Astrocyte (in vitro differentiated cells and primary cell): ENCODE results near the gene TAF5L. TPM values are rescaled to one million over a fixed set of nuclear protein-coding genes. Genes with fewer than 3 reads are reported as not detected.

Experiments
- DNase-seq: peaks from one replicate; pipeline ENCODE4 v3.0.0-alpha.2; 2010; ENCODE audit warnings: low read depth
- FAIRE-seq: peaks from 2 replicates; lab custom pipeline; 2011; peaks lifted over from hg19 to GRCh38; lab: Jason Lieb, UNC
- H2AFZ ChIP-seq: 2 replicates; pipeline ENCODE4 v1.6.0; 2012; ENCODE audit warnings: low read depth, low read length, inconsistent platforms
- H3K27ac ChIP-seq: 2 replicates; pipeline ENCODE4 v1.5.1; 2011; ENCODE audit warnings: low read depth, low read length, inconsistent platforms
- H3K27me3 ChIP-seq: 2 replicates; pipeline ENCODE4 v1.6.0; 2011; ENCODE audit warnings: low read length, inconsistent platforms; ENCODE audit not compliant: insufficient read depth
- H3K36me3 ChIP-seq: 2 replicates; pipeline ENCODE4 v1.5.1; 2011; ENCODE audit warnings: low read length, inconsistent platforms; ENCODE audit not compliant: insufficient read depth
- H3K4me1 ChIP-seq: 2 replicates; pipeline ENCODE4 v1.5.1; 2011; ENCODE audit warnings: low read length, inconsistent platforms; ENCODE audit not compliant: insufficient read depth
- H3K4me2 ChIP-seq: 2 replicates; pipeline ENCODE4 v1.6.0; 2012; ENCODE audit warnings: low read length, inconsistent platforms
- H3K4me3 ChIP-seq: 2 replicates; pipeline ENCODE4 v1.5.1; 2011; ENCODE audit warnings: low read depth, mild to moderate bottlenecking, low read length, inconsistent platforms; ENCODE audit not compliant: insufficient read depth
- H3K79me2 ChIP-seq: 2 replicates; pipeline ENCODE4 v1.6.0; 2012; ENCODE audit warnings: mild to moderate bottlenecking, low read length, inconsistent platforms; ENCODE audit not compliant: insufficient read depth
- H3K9ac ChIP-seq: 2 replicates; pipeline ENCODE4 v1.6.0; 2012; ENCODE audit warnings: mild to moderate bottlenecking, low read length, inconsistent platforms
- H3K9me3 ChIP-seq: 2 replicates; pipeline ENCODE4 v1.5.1; 2012; ENCODE audit warnings: low read depth, mild to moderate bottlenecking, low read length, inconsistent platforms; ENCODE audit not compliant: insufficient read depth
- H4K20me1 ChIP-seq: 2 replicates; pipeline ENCODE4 v1.6.0; 2012; ENCODE audit warnings: low read length, inconsistent platforms; ENCODE audit not compliant: insufficient read depth
- H3K27ac Mint-ChIP-seq: one replicate; pipeline ENCODE4 v1.8.0; 2021; ENCODE audit warnings: mild to moderate bottlenecking, mixed read lengths; ENCODE audit not compliant: unreplicated experiment
- H3K27me3 Mint-ChIP-seq: one replicate; pipeline ENCODE4 v1.8.0; 2021; ENCODE audit warnings: low read depth, mixed read lengths; ENCODE audit not compliant: unreplicated experiment
- H3K36me3 Mint-ChIP-seq: one replicate; pipeline ENCODE4 v1.8.0; 2021; ENCODE audit warnings: low read depth, mixed read lengths; ENCODE audit not compliant: unreplicated experiment
- H3K4me1 Mint-ChIP-seq: one replicate; pipeline ENCODE4 v1.8.0; 2021; ENCODE audit warnings: low read depth, mixed read lengths; ENCODE audit not compliant: unreplicated experiment
- H3K4me3 Mint-ChIP-seq: one replicate; pipeline ENCODE4 v1.8.0; 2021; ENCODE audit warnings: mild to moderate bottlenecking, moderate library complexity, mixed read lengths; ENCODE audit not compliant: unreplicated experiment
- H3K9me3 Mint-ChIP-seq: one replicate; pipeline ENCODE4 v1.8.0; 2021; ENCODE audit warnings: mild to moderate bottlenecking, mixed read lengths; ENCODE audit not compliant: unreplicated experiment
- EZH2 ChIP-seq: IDR thresholded peaks from 2 replicates; pipeline ENCODE4 v1.6.1; 2012; ENCODE audit warnings: mild to moderate bottlenecking, low read length, inconsistent platforms; ENCODE audit not compliant: insufficient read depth
- total RNA-seq: library from RNA; stranded (reverse); gene quantifications from 2 replicates; pipeline ENCODE4 v1.2.1, GENCODE V29; 2021
- TF ChIP-seq, protein P1 (sequence below): IDR thresholded peaks from 2 replicates; pipeline ENCODE4 v1.5.1; 2011; ENCODE audit warnings: low read depth, mild to moderate bottlenecking, inconsistent platforms, low read length, moderate library complexity; ENCODE audit not compliant: insufficient read depth

Gene TAF5L
- total RNA-seq, 1 donor from 2014 or later = 23.5 TPM

DNA sequence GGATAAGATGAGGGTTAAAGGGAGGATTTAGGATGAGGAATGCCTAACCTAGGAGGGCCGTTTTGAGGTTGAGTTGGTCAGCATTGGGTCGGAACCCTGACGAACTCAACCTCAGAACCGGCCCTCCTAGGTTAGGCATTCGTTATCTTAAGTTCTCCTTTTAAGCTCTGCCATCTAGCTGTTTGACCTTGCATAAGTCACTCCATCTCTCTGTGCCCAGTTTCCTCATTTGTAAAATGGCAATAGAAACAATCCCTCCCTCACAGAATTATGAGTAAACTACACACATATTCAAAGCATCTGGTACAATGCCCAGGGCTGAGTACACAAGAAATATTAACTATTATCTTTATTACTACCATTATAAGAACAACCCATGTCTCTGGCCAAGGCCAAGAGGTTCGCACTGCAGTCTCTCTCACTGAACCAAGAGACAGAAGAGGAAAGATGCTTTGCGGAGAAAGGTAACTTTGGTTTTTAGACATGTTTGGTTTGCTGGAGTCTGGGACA lies 72.2 kb downstream of the TAF5L start:
- no peak for FAIRE-seq
- peaks cover 83% of the 10 kb centered on the region for H3K79me2 ChIP-seq
- Mint-ChIP-seq H3K4me3 (peak overlapping the region; percentile 14), H3K27ac (no peak overlapping the region), H3K4me1 (peaks cover 19% of the 10 kb centered on the region), H3K9me3 (no peaks in the 10 kb centered on the region), H3K27me3 (no peaks in the 10 kb centered on the region), H3K36me3 (peaks cover 7% of the 10 kb centered on the region)
- no peak overlapping the region for H3K27ac ChIP-seq
- no peaks in the 10 kb centered on the region for H3K27me3 ChIP-seq
- no peaks in the 10 kb centered on the region for H3K36me3 ChIP-seq
- H3K9me3 ChIP-seq = no peaks in the 10 kb centered on the region
- H2AFZ ChIP-seq = no peak overlapping the region
- peaks cover 46% of the 10 kb centered on the region for H4K20me1 ChIP-seq
- H3K4me1 ChIP-seq = peaks cover 4% of the 10 kb centered on the region
- H3K4me3 ChIP-seq = no peak overlapping the region
- no peak for TF ChIP-seq EZH2
- TF ChIP-seq, protein P1, sequence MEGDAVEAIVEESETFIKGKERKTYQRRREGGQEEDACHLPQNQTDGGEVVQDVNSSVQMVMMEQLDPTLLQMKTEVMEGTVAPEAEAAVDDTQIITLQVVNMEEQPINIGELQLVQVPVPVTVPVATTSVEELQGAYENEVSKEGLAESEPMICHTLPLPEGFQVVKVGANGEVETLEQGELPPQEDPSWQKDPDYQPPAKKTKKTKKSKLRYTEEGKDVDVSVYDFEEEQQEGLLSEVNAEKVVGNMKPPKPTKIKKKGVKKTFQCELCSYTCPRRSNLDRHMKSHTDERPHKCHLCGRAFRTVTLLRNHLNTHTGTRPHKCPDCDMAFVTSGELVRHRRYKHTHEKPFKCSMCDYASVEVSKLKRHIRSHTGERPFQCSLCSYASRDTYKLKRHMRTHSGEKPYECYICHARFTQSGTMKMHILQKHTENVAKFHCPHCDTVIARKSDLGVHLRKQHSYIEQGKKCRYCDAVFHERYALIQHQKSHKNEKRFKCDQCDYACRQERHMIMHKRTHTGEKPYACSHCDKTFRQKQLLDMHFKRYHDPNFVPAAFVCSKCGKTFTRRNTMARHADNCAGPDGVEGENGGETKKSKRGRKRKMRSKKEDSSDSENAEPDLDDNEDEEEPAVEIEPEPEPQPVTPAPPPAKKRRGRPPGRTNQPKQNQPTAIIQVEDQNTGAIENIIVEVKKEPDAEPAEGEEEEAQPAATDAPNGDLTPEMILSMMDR = no peak
- H3K4me2 ChIP-seq = no peak overlapping the region
- H3K9ac ChIP-seq = no peak overlapping the region
- DNase-seq = no peak

DNA sequence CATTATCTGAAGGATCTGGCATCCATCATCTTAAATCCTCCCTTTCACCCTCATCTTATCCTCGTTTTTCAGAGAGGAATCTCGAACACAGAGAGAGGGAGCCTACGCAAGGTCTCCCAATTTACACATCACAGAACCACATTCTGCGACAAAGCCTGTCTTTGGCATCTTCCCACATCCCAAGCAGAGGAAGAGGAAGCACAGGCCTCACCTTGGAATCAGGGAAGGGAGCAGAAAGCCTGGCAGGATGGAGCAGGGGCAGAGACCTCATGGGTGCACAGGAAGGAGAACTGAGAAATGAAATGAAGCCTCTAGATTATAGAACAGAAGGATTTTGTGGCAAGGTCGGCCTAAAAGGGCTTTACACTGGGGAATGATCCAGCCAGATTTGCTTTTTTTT lies 73.2 kb downstream of the TAF5L start:
- Mint-ChIP-seq H3K4me1 (peaks cover 19% of the 10 kb centered on the region), H3K4me3 (no peak overlapping the region), H3K9me3 (no peaks in the 10 kb centered on the region), H3K27ac (no peak overlapping the region), H3K36me3 (peaks cover 7% of the 10 kb centered on the region), H3K27me3 (no peaks in the 10 kb centered on the region)
- Histone ChIP-seq H3K79me2 (peaks cover 80% of the 10 kb centered on the region), H4K20me1 (peaks cover 46% of the 10 kb centered on the region), H3K9ac (no peak overlapping the region), H3K4me1 (peaks cover 4% of the 10 kb centered on the region), H3K27ac (no peak overlapping the region), H2AFZ (no peak overlapping the region), H3K4me3 (no peak overlapping the region), H3K9me3 (no peaks in the 10 kb centered on the region), H3K27me3 (no peaks in the 10 kb centered on the region), H3K36me3 (no peaks in the 10 kb centered on the region), H3K4me2 (no peak overlapping the region)
- FAIRE-seq = no peak
- no peak for DNase-seq
- no peak for TF ChIP-seq EZH2
- TF ChIP-seq, protein P1 = no peak

DNA sequence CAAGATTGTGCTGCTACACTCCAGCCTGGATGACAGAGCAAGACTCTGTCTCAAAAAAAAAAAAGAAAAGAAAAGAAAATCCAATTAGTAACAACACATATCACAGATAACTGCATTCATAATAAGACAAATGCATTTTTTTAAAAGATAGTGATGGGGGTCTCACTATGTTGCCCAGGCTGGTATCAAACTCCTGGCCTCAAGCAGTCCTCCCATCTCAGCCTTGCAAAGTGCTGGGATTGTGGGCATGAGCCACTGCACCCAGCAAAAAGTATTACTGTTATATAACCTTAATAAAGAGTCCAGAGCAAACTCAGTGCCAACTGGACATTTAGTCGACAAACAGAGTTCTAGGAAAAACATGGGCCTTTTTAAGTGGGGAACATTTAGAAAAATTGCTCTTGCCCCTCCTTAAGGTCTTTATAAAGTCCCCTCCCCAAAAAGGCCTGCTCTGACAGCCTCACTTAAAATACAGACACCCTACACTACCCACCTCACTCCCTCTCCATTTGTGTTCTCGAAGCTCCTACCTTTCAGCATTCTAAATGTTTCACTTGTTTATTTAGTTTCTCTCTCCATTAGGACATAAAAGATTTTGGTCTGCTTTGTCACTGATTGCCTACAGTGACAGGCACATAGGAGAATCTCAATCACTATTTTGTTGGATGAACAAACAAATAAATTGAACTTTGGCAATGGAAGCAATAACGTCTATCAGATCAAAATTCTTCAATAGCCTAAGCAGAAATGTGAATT lies 74.9 kb downstream of the TAF5L start:
- H3K27me3 ChIP-seq = no peaks in the 10 kb centered on the region
- Mint-ChIP-seq H3K27me3 (no peaks in the 10 kb centered on the region), H3K9me3 (no peaks in the 10 kb centered on the region), H3K4me3 (no peak overlapping the region), H3K27ac (no peak overlapping the region), H3K36me3 (peaks cover 7% of the 10 kb centered on the region), H3K4me1 (peaks cover 9% of the 10 kb centered on the region)
- no peak for DNase-seq
- H3K9ac ChIP-seq = no peak overlapping the region
- H3K9me3 ChIP-seq = no peaks in the 10 kb centered on the region
- TF ChIP-seq, protein P1 = no peak
- TF ChIP-seq EZH2 = no peak
- no peak for FAIRE-seq
- no peak overlapping the region for H3K4me2 ChIP-seq
- no peaks in the 10 kb centered on the region for H3K36me3 ChIP-seq
- no peak overlapping the region for H3K27ac ChIP-seq
- peaks cover 62% of the 10 kb centered on the region for H3K79me2 ChIP-seq
- H3K4me1 ChIP-seq = no peaks in the 10 kb centered on the region
- no peak overlapping the region for H2AFZ ChIP-seq
- H3K4me3 ChIP-seq = no peak overlapping the region
- H4K20me1 ChIP-seq = peaks cover 42% of the 10 kb centered on the region
